ENCODE data around the gene RAPGEF5. TPM values are rescaled to one million over a fixed set of nuclear protein-coding genes. Genes with fewer than 3 reads are reported as not detected.
A peak's percentile ranks its signal among the peaks of the same experiment; 100 is the strongest.

Gene RAPGEF5
- total RNA-seq, 1 donor from 2014 or later: 9.9 TPM

DNA sequence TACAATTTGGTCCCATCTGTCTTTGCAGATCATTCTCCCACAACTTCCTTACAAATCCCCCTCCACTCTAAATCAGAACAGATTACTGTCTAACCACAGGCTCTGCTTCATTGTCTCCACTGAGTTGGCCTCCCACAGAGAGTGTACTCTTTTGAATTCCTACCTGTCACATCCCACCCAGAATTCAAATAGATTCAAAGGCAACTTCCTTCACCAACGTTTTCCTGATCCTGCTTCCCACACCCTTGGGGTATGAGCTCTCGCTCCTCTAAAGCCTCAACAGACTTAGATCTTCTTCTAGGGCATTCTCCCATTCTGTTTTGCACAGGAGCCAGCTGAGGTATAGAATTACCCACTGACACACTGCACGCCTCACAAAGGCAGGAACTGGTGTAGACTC lies 213.5 kb downstream of the RAPGEF5 start:
- no peak for DNase-seq (ENCODE audit: low spot score, unreplicated experiment)
- peaks cover 6% of the 10 kb centered on the region for H3K9me3 Mint-ChIP-seq (ENCODE audit: low read depth)
- peaks cover 9% of the 10 kb centered on the region for H3K36me3 Mint-ChIP-seq (ENCODE audit: insufficient read depth)
- H3K27me3 Mint-ChIP-seq: no peaks in the 10 kb centered on the region
- TF ChIP-seq, protein P1, sequence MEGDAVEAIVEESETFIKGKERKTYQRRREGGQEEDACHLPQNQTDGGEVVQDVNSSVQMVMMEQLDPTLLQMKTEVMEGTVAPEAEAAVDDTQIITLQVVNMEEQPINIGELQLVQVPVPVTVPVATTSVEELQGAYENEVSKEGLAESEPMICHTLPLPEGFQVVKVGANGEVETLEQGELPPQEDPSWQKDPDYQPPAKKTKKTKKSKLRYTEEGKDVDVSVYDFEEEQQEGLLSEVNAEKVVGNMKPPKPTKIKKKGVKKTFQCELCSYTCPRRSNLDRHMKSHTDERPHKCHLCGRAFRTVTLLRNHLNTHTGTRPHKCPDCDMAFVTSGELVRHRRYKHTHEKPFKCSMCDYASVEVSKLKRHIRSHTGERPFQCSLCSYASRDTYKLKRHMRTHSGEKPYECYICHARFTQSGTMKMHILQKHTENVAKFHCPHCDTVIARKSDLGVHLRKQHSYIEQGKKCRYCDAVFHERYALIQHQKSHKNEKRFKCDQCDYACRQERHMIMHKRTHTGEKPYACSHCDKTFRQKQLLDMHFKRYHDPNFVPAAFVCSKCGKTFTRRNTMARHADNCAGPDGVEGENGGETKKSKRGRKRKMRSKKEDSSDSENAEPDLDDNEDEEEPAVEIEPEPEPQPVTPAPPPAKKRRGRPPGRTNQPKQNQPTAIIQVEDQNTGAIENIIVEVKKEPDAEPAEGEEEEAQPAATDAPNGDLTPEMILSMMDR (IDR thresholded peaks at IDR 0.05; ENCODE audit: unreplicated experiment): no peak
- H3K27ac Mint-ChIP-seq: peak overlapping the region; percentile 25
- peaks cover 36% of the 10 kb centered on the region for H3K4me1 Mint-ChIP-seq (ENCODE audit: low read depth)
- H3K4me3 Mint-ChIP-seq (ENCODE audit: low read depth): no peak overlapping the region

DNA sequence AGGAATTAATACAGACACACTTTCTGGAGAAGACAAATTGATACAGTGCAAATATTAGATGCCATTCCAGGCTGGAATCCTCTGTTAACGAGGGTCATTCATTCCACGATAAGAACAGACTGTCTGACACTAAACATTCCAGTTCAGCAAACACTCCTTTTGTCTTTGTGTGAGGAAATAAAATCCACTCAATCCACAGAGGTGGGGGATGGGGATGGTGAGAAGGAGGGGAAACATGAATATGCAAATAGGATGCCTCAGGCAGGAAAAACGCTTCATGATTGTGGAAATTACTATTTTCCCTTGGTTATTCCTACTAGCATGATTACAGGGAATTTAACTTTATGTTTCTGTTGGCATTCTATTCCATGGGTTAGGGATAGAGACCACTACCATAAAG lies 214.4 kb downstream of the RAPGEF5 start:
- Mint-ChIP-seq H3K9me3 (ENCODE audit: low read depth) (peaks cover 10% of the 10 kb centered on the region), H3K27me3 (no peaks in the 10 kb centered on the region), H3K4me1 (ENCODE audit: low read depth) (peaks cover 44% of the 10 kb centered on the region), H3K4me3 (ENCODE audit: low read depth) (no peak overlapping the region), H3K36me3 (ENCODE audit: insufficient read depth) (peaks cover 11% of the 10 kb centered on the region), H3K27ac (no peak overlapping the region)
- TF ChIP-seq, protein P1 (IDR thresholded peaks at IDR 0.05; ENCODE audit: unreplicated experiment): no peak
- no peak for DNase-seq (ENCODE audit: low spot score, unreplicated experiment)

DNA sequence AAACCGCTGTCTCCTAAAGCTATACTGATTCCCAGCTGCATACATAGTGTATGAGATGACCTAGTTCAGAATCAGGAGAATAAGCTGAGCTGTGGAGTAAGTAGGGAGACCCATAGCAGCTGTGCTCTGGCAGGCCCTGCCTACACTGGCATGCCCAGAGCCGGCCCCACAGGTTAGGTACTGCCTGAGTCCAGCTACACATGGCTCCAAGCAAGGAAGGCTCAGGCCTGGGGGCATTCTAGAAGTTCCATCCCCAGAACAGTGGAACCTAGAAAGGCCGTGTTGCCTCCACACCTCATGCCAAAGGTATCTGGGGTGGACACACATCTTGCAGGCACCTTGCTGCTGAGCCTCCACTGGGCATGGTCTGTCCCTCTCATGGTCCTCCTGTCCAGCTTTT lies 215.6 kb downstream of the RAPGEF5 start:
- TF ChIP-seq, protein P1 (IDR thresholded peaks at IDR 0.05; ENCODE audit: unreplicated experiment): no peak
- Mint-ChIP-seq H3K4me1 (ENCODE audit: low read depth) (peaks cover 49% of the 10 kb centered on the region), H3K4me3 (ENCODE audit: low read depth) (no peak overlapping the region), H3K9me3 (ENCODE audit: low read depth) (peaks cover 10% of the 10 kb centered on the region), H3K27me3 (no peaks in the 10 kb centered on the region), H3K27ac (no peak overlapping the region), H3K36me3 (ENCODE audit: insufficient read depth) (peaks cover 11% of the 10 kb centered on the region)
- no peak for DNase-seq (ENCODE audit: low spot score, unreplicated experiment)

DNA sequence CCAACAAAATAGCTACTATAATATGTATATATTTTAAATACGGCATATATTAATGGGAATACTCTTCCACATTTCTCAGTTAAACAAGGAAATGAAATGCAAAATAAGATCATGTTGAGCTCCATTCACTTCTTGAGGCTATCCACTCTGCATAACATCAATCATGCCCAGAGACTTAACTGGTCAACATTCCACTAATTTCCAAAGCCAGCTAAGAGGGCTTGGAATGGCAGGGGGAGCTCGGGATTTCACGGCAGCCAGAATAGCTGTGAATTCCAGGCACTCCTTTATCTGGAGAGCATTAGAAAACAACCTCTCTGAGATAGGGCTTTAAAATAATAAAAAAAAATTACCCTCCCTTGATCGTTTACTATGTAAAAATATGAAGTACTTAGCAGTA lies 216.4 kb downstream of the RAPGEF5 start:
- H3K4me1 Mint-ChIP-seq (ENCODE audit: low read depth): peaks cover 50% of the 10 kb centered on the region
- TF ChIP-seq, protein P1 (IDR thresholded peaks at IDR 0.05; ENCODE audit: unreplicated experiment): no peak
- no peaks in the 10 kb centered on the region for H3K27me3 Mint-ChIP-seq
- H3K27ac Mint-ChIP-seq: peak overlapping the region; percentile 46
- no peak for DNase-seq (ENCODE audit: low spot score, unreplicated experiment)
- no peak overlapping the region for H3K4me3 Mint-ChIP-seq (ENCODE audit: low read depth)
- H3K36me3 Mint-ChIP-seq (ENCODE audit: insufficient read depth): peaks cover 14% of the 10 kb centered on the region
- peaks cover 10% of the 10 kb centered on the region for H3K9me3 Mint-ChIP-seq (ENCODE audit: low read depth)

DNA sequence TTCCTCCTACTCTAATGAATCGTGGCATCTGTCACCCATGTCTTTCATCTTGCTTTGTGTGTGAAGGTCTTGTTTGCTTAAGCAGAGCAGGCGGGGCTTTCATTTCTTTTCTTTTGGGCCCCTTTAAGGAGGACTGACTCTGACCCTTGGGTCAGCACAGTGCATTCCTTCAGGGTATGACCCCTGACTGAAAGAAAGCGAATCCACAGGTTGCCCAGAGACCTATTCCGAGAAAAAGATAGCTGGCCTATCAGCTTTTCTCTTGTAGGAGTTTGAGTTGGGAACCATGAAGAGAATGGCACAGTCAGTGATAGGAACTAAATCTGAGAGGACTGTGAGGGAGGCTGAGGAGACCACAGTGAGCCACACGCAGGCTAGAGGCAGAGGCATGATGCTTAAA lies 218.1 kb downstream of the RAPGEF5 start:
- TF ChIP-seq, protein P1 (IDR thresholded peaks at IDR 0.05; ENCODE audit: unreplicated experiment): no peak
- peaks cover 17% of the 10 kb centered on the region for H3K36me3 Mint-ChIP-seq (ENCODE audit: insufficient read depth)
- no peak for DNase-seq (ENCODE audit: low spot score, unreplicated experiment)
- peaks cover 50% of the 10 kb centered on the region for H3K4me1 Mint-ChIP-seq (ENCODE audit: low read depth)
- H3K27ac Mint-ChIP-seq: peak overlapping the region; percentile 33
- peaks cover 10% of the 10 kb centered on the region for H3K9me3 Mint-ChIP-seq (ENCODE audit: low read depth)
- no peak overlapping the region for H3K4me3 Mint-ChIP-seq (ENCODE audit: low read depth)
- no peaks in the 10 kb centered on the region for H3K27me3 Mint-ChIP-seq

Data from progenitor cell of endocrine pancreas (in vitro differentiated cells).